ES-I3 (cell line): ENCODE results near the gene ARHGEF7.

Source experiments
- H3K36me3 ChIP-seq: 2 replicates; pipeline ENCODE4 v1.6.1; 2013; ENCODE audit warnings: mild to moderate bottlenecking, low read length, control low read depth, moderate library complexity; ENCODE audit not compliant: insufficient read depth
- H3K4me1 ChIP-seq: 2 replicates; pipeline ENCODE4 v1.6.1; 2013; ENCODE audit warnings: mild to moderate bottlenecking, control low read depth, low read length; ENCODE audit not compliant: insufficient read depth
- H3K9ac ChIP-seq: 2 replicates; pipeline ENCODE4 v1.6.1; 2013; ENCODE audit warnings: low read depth, mild to moderate bottlenecking, low read length, moderate library complexity
- H3K9me3 ChIP-seq: 2 replicates; pipeline ENCODE4 v1.6.1; 2013; ENCODE audit warnings: mild to moderate bottlenecking, low read length, moderate library complexity; ENCODE audit not compliant: control insufficient read depth, insufficient read depth

The ARHGEF7 gene

GRCh38 chr13:111269508-111269907 lies 154.4 kb downstream of the ARHGEF7 start:
- no peaks in the 10 kb centered on the region for H3K9me3 ChIP-seq

DNA sequence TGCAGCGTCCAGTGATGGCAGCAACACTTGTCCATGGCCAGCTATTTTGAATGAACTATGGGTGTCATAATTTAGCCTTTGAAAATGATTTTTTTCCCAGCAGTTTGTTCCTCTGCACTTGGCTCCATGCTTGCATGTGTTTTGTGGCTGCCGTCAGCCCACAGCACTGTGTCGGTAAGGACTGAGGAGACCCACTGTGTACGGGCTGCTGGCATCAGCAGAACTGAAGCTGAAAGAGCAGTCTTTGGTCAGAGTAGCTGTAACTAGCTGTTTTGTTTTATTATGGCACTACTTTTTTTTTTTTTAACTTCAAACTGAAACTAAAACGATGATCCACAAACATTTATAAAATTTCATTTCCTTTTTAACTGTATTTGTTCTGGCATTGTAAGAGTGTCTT lies 155.0 kb downstream of the ARHGEF7 start:
- H3K36me3 ChIP-seq = peaks cover 8% of the 10 kb centered on the region

More at GRCh38 chr13:111269508-111269907, 154.4 kb downstream of the ARHGEF7 start:
- Histone ChIP-seq H3K36me3 (peaks cover 8% of the 10 kb centered on the region), H3K9ac (no peak overlapping the region), H3K4me1 (no peaks in the 10 kb centered on the region)

GRCh38 chr13:111270765-111271698 lies 155.9 kb downstream of the ARHGEF7 start:
- Histone ChIP-seq H3K4me1 (no peaks in the 10 kb centered on the region), H3K36me3 (peaks cover 11% of the 10 kb centered on the region), H3K9me3 (no peaks in the 10 kb centered on the region), H3K9ac (no peak overlapping the region)

More for the DNA sequence above, 155.0 kb downstream of the ARHGEF7 start:
- H3K9me3 ChIP-seq = no peaks in the 10 kb centered on the region
- H3K9ac ChIP-seq = no peak overlapping the region
- no peaks in the 10 kb centered on the region for H3K4me1 ChIP-seq

DNA sequence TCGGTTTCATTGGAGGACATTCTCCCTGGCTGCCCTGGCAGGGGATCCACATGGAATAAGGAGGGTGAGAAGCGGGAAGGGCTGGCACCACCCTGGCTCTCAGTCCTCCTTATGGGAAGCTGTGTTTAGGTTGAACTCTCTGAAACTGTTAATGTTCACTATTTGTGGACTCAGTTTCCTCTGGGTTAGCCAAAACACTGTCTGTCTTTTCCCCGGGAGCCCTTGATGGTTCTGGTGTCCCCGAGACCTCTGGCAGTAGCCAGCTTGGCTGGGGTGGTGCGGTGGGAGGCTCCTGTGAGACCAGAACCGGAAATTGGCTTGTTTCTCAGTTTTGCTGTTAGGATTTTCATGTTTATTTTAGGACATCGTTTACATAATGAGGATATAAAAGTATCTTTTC lies 157.0 kb downstream of the ARHGEF7 start:
- Histone ChIP-seq H3K9ac (no peak overlapping the region), H3K9me3 (no peaks in the 10 kb centered on the region), H3K36me3 (peaks cover 11% of the 10 kb centered on the region), H3K4me1 (no peaks in the 10 kb centered on the region)

GRCh38 chr13:111275382-111275781 lies 160.3 kb downstream of the ARHGEF7 start:
- H3K36me3 ChIP-seq = peaks cover 8% of the 10 kb centered on the region
- no peaks in the 10 kb centered on the region for H3K9me3 ChIP-seq
- no peak overlapping the region for H3K9ac ChIP-seq
- no peaks in the 10 kb centered on the region for H3K4me1 ChIP-seq

DNA sequence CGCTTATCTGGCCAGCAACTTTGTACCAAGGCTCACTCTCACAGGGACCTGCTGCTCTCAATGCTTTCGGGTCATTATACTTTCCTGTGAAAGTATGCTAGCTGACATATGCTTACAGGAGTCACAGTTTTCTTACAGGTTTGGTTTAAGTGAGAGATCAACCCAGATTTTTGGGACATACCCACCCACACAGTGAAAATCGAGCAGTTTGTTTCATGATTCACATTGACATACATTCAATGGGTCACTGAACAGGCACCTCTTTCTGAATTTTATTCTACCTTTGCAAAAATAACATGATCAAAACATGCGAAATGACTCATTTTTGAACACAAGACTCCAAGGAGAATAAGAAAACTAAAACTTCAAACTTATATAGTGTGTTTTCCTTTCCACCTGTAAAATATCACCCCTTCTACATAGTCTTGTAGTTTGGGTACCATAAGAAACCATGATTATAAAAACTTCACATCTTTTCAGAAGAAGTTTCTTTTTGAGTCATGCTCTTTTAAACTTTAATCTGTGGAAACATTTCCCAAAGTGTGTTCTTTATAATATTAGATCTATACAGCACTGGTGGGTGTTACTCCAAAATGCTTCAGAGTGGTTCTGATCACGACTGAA lies 161.0 kb downstream of the ARHGEF7 start:
- Histone ChIP-seq H3K36me3 (peaks cover 8% of the 10 kb centered on the region), H3K9ac (no peak overlapping the region), H3K9me3 (no peaks in the 10 kb centered on the region), H3K4me1 (no peaks in the 10 kb centered on the region)

GRCh38 chr13:111278258-111278657 lies 163.1 kb downstream of the ARHGEF7 start:
- Histone ChIP-seq H3K36me3 (peaks cover 13% of the 10 kb centered on the region), H3K9ac (no peak overlapping the region), H3K9me3 (no peaks in the 10 kb centered on the region), H3K4me1 (no peaks in the 10 kb centered on the region)

DNA sequence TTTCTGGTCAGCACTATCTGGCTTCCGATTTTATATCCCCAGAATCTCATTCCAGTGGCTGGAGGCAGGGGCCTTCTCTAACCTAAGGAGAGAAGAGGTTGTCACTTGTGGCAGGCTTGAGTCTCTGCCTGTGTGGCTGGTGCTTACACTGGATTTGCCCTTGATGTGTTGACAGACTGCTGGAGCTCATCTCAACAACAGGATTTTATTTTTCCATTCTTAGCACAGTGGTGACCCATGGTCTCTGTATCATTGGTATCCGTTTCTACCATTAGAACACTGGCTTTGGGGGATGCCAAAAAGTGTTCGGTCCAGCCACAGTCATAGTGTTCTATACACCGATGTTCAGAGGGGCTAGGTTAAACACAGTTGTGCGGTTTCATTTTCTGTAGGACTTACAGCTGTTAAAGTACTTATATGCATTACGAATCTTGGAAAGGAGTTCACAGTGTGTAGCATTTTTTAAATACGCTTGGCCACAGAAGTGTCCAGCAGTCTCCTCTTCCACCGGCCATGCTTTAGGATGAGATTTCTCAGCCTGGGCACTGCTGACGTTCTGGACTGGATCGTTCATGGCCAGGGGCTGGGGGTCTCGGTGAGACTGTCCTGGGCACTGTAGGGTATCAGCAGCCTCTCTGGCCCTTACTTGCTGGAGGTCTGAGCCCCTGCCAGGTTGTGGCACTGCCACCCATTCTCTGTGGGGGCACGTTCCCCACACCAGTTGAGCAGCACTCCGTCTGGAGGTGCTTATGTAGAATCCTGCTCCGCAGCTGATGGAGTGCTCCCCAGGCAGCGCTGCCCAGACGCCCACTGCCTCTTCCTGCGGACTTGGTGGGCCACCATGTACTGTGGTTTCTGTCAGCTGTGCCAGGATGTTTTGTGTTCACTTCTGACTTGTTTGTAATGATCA lies 163.9 kb downstream of the ARHGEF7 start:
- Histone ChIP-seq H3K9ac (no peak overlapping the region), H3K4me1 (no peaks in the 10 kb centered on the region), H3K36me3 (peaks cover 9% of the 10 kb centered on the region)

DNA sequence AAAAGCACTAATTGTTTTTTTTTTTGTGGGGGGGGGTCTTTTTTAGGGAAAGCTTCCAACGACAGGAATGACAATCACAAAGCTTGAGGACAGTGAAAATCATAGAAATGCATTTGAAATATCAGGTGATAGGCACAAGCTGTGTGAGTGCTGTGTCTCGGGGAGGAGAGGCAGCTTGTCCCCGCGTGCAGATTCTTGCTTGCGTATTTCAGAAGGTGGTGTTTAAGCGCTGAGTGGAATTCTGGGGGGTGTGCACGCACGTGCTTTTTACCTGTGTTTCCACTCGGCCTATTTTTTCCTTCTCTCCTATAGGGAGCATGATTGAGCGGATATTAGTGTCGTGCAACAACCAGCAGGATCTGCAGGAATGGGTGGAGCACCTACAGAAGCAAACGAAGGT lies 165.1 kb downstream of the ARHGEF7 start:
- H3K36me3 ChIP-seq = peaks cover 9% of the 10 kb centered on the region
- H3K4me1 ChIP-seq = no peaks in the 10 kb centered on the region
- no peaks in the 10 kb centered on the region for H3K9me3 ChIP-seq
- H3K9ac ChIP-seq = no peak overlapping the region

More for the DNA sequence above, 163.9 kb downstream of the ARHGEF7 start:
- no peaks in the 10 kb centered on the region for H3K9me3 ChIP-seq

- H3K9me3 ChIP-seq = no peaks in the 10 kb centered on the region
- peaks cover 5% of the 10 kb centered on the region for H3K36me3 ChIP-seq
- no peak overlapping the region for H3K9ac ChIP-seq
- H3K4me1 ChIP-seq = no peaks in the 10 kb centered on the region
Observed at GRCh38 chr13:111280681-111281585, 165.8 kb downstream of the ARHGEF7 start.

DNA sequence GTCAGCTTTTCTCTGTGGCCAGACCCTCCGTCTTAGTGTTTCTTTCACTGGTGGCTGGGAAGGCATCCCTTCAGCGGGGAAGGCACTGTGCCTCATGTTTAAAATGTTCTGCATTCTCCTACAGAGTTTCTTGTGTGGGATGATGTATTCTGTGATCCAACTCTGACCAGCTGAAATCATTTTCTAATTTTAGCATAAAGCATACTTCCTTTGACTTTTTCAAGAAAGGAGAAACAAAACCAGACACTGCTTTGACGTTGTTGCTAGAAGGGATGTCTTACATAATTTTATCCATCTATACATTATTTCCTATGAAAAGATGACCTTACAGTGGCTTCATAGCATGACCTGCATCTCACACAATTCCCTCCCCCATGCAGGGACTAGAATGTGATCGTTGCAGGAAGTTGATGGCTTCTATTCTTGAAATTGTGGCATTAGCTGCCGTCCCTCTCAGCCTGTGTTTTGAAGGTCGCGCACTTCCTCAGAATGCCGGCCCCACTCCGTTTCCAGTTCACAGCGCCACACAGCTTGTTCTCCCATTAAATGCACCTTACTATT lies 166.7 kb downstream of the ARHGEF7 start:
- peaks cover 5% of the 10 kb centered on the region for H3K36me3 ChIP-seq
- no peaks in the 10 kb centered on the region for H3K4me1 ChIP-seq
- no peaks in the 10 kb centered on the region for H3K9me3 ChIP-seq
- H3K9ac ChIP-seq = no peak overlapping the region

- peaks cover 5% of the 10 kb centered on the region for H3K36me3 ChIP-seq
Observed at GRCh38 chr13:111282425-111282824, 167.3 kb downstream of the ARHGEF7 start.

GRCh38 chr13:111282997-111283396 lies 167.9 kb downstream of the ARHGEF7 start:
- H3K9ac ChIP-seq = no peak overlapping the region
- no peaks in the 10 kb centered on the region for H3K4me1 ChIP-seq
- H3K9me3 ChIP-seq = no peaks in the 10 kb centered on the region
- H3K36me3 ChIP-seq = peaks cover 5% of the 10 kb centered on the region

More at GRCh38 chr13:111282425-111282824, 167.3 kb downstream of the ARHGEF7 start:
- no peaks in the 10 kb centered on the region for H3K9me3 ChIP-seq
- H3K4me1 ChIP-seq = no peaks in the 10 kb centered on the region
- H3K9ac ChIP-seq = no peak overlapping the region
